Islet precursor cell (in vitro differentiated cells): ENCODE results near the gene DYNC1H1.
"Not testable (repeated sequence)": the region's sequence is repeated elsewhere in the genome, so short reads cannot be mapped to it uniquely, and the experiment has no call there.

Source experiments
- DNase-seq: peaks from one replicate; pipeline ENCODE4 v3.0.0-alpha.2; 2018

The DYNC1H1 gene

GRCh38 chr14:101965770-101966722 lies 1.7 kb downstream of the DYNC1H1 start:
- peak; percentile 51 for DNase-seq

GRCh38 chr14:101966742-101967141 lies 2.4 kb downstream of the DYNC1H1 start:
- DNase-seq: no peak

DNA sequence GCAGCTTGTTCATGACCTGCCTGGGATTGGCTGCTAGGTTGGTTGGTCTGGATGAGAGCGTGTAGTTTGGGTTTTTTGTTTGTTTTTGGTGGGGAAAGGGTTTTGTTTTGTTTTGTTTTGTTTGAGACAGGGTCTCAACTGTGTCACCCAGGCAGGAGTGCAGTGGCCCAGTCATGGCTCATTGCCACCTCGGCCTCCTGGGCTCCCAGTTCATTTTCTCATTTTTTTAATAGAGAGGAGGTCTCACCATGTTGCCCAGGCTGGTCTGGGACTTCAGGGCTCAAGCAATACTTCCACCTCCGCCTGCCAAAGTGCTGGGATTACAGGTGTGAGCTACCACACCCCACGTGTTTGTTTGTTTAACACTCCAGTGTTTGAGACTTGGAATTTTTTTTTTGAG lies 3.8 kb downstream of the DYNC1H1 start:
- no peak for DNase-seq

- DNase-seq: no peak
Measured at GRCh38 chr14:101969481-101969880, 5.1 kb downstream of the DYNC1H1 start.

GRCh38 chr14:101970830-101971400 lies 6.5 kb downstream of the DYNC1H1 start:
- no peak for DNase-seq

GRCh38 chr14:101971458-101971857 lies 7.1 kb downstream of the DYNC1H1 start:
- DNase-seq: not testable (repeated sequence)

GRCh38 chr14:101972126-101972866 lies 7.9 kb downstream of the DYNC1H1 start:
- peak; percentile 95 for DNase-seq

GRCh38 chr14:101973356-101973755 lies 9.0 kb downstream of the DYNC1H1 start:
- DNase-seq: no peak

GRCh38 chr14:101975231-101975630 lies 10.9 kb downstream of the DYNC1H1 start:
- no peak for DNase-seq

DNA sequence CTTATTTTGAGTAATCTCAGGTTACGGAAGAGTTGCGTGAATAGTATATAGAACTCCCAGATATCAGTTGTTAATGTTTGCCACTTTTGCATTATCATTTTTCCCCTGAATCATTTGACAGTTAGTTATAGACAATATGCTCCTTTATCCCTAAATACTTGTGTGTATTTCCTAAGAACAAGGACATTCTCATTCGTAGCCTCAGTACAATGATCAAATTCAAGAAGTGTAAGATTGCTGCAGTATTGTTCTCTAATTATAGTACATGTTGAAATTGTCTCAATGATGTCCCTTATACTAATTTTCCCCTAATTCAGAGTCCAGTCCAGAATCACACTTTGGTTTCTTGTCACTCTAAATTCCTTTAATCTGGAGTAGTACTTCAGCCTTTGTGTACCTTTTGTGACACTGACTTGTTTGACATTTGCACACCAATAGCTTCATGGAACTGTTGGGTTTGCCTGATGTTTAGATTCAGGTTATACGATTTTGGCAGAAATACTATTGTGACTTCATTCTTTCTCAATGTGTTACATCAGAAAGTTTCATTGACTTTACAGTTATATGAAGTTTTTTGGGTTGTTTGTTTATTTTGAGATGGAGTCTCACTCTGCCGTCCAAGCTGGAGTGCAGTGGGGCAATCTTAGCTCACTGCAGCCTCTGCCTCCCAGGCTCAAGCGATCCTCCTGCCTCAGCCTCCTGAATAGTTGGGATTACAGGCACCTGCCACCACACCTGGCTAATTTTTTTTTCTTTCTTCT lies 13.1 kb downstream of the DYNC1H1 start:
- DNase-seq: no peak

GRCh38 chr14:101979666-101980065 lies 15.3 kb downstream of the DYNC1H1 start:
- no peak for DNase-seq

GRCh38 chr14:101980251-101980650 lies 15.9 kb downstream of the DYNC1H1 start:
- no peak for DNase-seq

- DNase-seq: peak; percentile 94
Measured at GRCh38 chr14:101980700-101981099, 16.3 kb downstream of the DYNC1H1 start.

DNA sequence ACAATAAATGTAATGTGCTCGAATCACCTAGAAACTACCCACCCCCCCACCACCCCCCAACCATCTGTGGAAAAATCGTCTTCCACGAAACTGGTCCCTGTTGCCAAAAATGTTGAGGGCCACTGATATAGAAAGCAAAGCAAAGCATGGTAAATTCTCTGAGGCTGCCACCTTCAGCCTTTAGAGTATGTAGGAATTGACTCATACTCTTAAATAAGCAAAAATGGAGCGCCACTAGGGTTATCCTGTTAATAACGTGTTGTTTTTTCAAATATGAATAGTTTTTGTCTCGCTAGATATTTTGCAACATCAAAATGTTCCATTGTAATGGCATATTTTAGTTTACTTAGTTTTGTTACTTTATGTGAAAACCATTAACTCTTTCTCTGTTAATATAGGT lies 18.2 kb downstream of the DYNC1H1 start:
- DNase-seq: no peak

GRCh38 chr14:101984831-101985230 lies 20.5 kb downstream of the DYNC1H1 start:
- not testable (repeated sequence) for DNase-seq

GRCh38 chr14:101985957-101986356 lies 21.6 kb downstream of the DYNC1H1 start:
- DNase-seq: no peak

DNA sequence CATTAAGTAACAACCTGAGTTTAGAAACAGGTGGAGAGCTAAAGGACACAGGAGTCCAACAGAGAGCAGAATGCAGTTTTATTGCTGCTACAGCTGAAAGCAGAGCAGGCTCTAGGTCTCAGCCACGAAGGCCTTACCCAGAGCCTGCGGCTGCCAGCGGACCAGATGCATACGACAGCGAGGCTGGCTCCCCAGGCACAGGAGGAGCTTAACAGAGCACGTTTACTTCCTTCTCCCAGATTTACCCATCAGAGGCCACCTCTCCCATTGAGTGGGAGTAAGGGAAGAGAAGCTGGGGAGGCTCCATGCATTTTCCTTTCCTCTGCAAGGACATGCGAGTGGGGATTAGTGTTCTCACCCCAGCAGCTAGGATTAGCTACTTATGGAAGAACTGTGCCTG lies 22.6 kb downstream of the DYNC1H1 start:
- no peak for DNase-seq

GRCh38 chr14:101988377-101988776 lies 24.0 kb downstream of the DYNC1H1 start:
- no peak for DNase-seq

- no peak for DNase-seq
Measured at GRCh38 chr14:101991352-101991751, 27.0 kb downstream of the DYNC1H1 start.

GRCh38 chr14:101992708-101993107 lies 28.3 kb downstream of the DYNC1H1 start:
- DNase-seq: no peak

- no peak for DNase-seq
Measured at GRCh38 chr14:101997429-101998336, 33.3 kb downstream of the DYNC1H1 start.

DNA sequence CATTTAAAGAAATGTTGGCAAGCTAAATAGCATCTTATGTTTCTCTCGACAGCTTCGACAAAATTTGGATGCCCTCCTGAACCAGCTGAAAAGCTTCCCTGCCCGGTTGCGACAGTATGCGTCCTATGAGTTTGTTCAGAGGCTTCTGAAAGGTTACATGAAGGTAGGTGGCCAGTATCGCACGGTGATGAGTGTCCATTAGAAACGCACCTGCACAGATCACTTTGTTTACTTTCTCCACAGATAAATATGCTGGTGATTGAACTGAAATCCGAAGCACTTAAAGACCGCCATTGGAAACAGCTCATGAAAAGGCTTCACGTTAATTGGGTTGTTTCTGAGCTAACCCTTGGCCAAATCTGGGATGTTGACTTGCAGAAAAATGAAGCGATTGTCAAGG lies 36.5 kb downstream of the DYNC1H1 start:
- no peak for DNase-seq
